Lung (tissue), 12 donors: Measurements from ENCODE around the gene STX4. TPM values are rescaled to one million over a fixed set of nuclear protein-coding genes. Genes with fewer than 3 reads are reported as not detected.

Source experiments
- ATAC-seq: fragments of 200-7000 bp; cut with Tn5 transposase; one replicate; pipeline ENCODE4 v1.9.1; 2020; ENCODE audit warnings: moderate number of reproducible peaks; ENCODE audit not compliant: insufficient read depth, low FRiP score
- DNase-seq, 3 donors: peaks; one replicate each; pipeline ENCODE4 v3.0.0-alpha.2; 2013 to 2017
- H3K27ac ChIP-seq, 2 donors: one replicate each; pipeline ENCODE4 v1.5.1; 2013; ENCODE audit warnings: mild to moderate bottlenecking in 2 of 2, moderate library complexity in 2 of 2, control low read depth in 1 of 2, inconsistent platforms in 1 of 2, low read depth in 1 of 2, low read length in 1 of 2
- H3K27me3 ChIP-seq, 3 donors: one replicate each; pipeline ENCODE4 v1.5.1; 2013; ENCODE audit warnings: low read length in 2 of 3; ENCODE audit not compliant: control insufficient read depth in 3 of 3, insufficient read depth in 3 of 3
- H3K36me3 ChIP-seq, 4 donors: one replicate each; pipeline ENCODE4 v1.5.1; 2013; ENCODE audit warnings: low read length in 4 of 4, mild to moderate bottlenecking in 1 of 4, moderate library complexity in 1 of 4; ENCODE audit not compliant: control insufficient read depth in 4 of 4, insufficient read depth in 4 of 4
- H3K4me1 ChIP-seq, 5 donors: one replicate each; pipeline ENCODE4 v1.5.1; 2013; ENCODE audit warnings: low read length in 5 of 5, mild to moderate bottlenecking in 2 of 5, moderate library complexity in 1 of 5; ENCODE audit not compliant: control insufficient read depth in 5 of 5, insufficient read depth in 5 of 5
- H3K4me3 ChIP-seq: one replicate; pipeline ENCODE4 v1.5.1; 2013; ENCODE audit warnings: mild to moderate bottlenecking, control low read depth, moderate library complexity
- H3K9ac ChIP-seq, 2 donors: one replicate each; pipeline ENCODE4 v1.5.1; 2013; ENCODE audit warnings: low read length in 2 of 2, control low read depth in 1 of 2; ENCODE audit not compliant: insufficient read depth in 1 of 2
- H3K9me3 ChIP-seq, 4 donors: one replicate each; pipeline ENCODE4 v1.5.1; 2013; ENCODE audit warnings: low read length in 3 of 4, mild to moderate bottlenecking in 1 of 4, moderate library complexity in 1 of 4; ENCODE audit not compliant: control insufficient read depth in 4 of 4, insufficient read depth in 3 of 4
- CTCF ChIP-seq: IDR thresholded peaks from 2 replicates; pipeline ENCODE4 v1.5.1; 2012; ENCODE audit warnings: mild to moderate bottlenecking; ENCODE audit errors: control extremely low read depth, extremely low read depth
- WGBS, 2 donors: extraction: QIAGEN DNeasy Blood & Tissue Kit; methylation state at CpG; one replicate each; pipeline ENCODE4 v1.1.7; 2013; 5-methylcytosine and 5-hydroxymethylcytosine counted together
- polyA plus RNA-seq, 2 donors: library from polyadenylated mRNA; stranded (reverse); fragments of 200-250 nt; gene quantifications; one replicate each; pipeline ENCODE4 v1.2.1, GENCODE V29; 2013
- total RNA-seq, 2 donors: library from RNA; depleted of rRNA in 1 of 2; stranded (reverse); fragments of >200 nt in 1 of 2; gene quantifications; one replicate each; pipeline ENCODE4 v1.2.1, GENCODE V29; 2014 to 2021
- donor health status: control.
- donor health status: control.
- donor health status: Bipolar disorder and iron deficiency.
- donor health status: healthy.
- donor health status: DM: yes; HTN: yes; CAD: no.

Gene STX4
- total and polyA plus RNA-seq, 4 donors, result 41.6 to 98.3 (median 85.7) TPM

GRCh38 chr16:30991052-30991451 is 42.3 kb upstream of the STX4 start:
- peaks cover 0 to 2% (median 0%) of the 10 kb centered on the region in 4 donors for H3K36me3 ChIP-seq
- DNase-seq, result no peak
- H3K9me3 ChIP-seq, result no peaks in the 10 kb centered on the region
- no peak overlapping the region for H3K4me3 ChIP-seq
- no peak for ATAC-seq
- H3K4me1 ChIP-seq, result peaks cover 0 to under 1% (median 0%) of the 10 kb centered on the region in 5 donors
- no peak overlapping the region for H3K27ac ChIP-seq
- 78 to 87% methylated on average over 8 of the region's 8 CpGs for WGBS, 2 donors
- peaks cover 0 to 6% (median under 1%) of the 10 kb centered on the region in 3 donors for H3K27me3 ChIP-seq
- no peak for TF ChIP-seq CTCF
- H3K9ac ChIP-seq, result no peak overlapping the region

DNA sequence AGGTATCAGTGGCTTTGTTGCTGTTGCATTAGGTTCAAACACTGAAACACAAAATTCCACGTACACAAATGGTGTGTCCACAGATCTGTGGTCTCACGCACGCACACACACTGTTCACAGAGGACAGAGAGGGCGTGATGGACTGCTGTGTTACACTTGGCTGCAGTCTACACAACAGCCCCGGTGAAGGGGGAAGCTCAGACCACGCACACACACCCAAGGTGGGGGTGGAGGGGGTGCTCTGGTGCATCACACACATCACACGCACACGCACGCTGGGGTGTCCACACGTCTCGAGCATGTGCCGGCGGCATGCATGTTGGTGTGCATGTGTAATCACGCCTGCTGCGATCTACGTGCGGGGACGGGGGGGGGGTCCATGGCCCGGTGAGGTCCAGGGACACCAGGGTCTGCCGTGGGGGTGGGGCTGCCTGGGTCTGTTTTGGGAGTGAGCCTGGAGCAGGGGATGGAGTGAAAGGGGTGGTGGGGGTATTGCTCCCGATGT is 41.0 kb upstream of the STX4 start:
- no peak for DNase-seq
- 81 to 83% methylated on average over 21 of the region's 21 CpGs for WGBS, 2 donors
- Histone ChIP-seq H3K4me1 (peaks cover 0 to 5% (median under 1%) of the 10 kb centered on the region in 5 donors), H3K4me3 (no peak overlapping the region), H3K9ac (no peak overlapping the region), H3K27ac (no peak overlapping the region), H3K27me3 (peaks cover 0 to 16% (median 6%) of the 10 kb centered on the region in 3 donors), H3K9me3 (no peaks in the 10 kb centered on the region), H3K36me3 (no peaks in the 10 kb centered on the region)
- ATAC-seq, result no peak
- TF ChIP-seq CTCF, result no peak

- Histone ChIP-seq H3K27ac (no peak overlapping the region), H3K36me3 (no peaks in the 10 kb centered on the region), H3K9ac (no peak overlapping the region), H3K4me1 (peaks cover 0 to 5% (median 4%) of the 10 kb centered on the region in 5 donors), H3K9me3 (no peaks in the 10 kb centered on the region), H3K4me3 (no peak overlapping the region), H3K27me3 (peaks cover 0 to 18% (median 6%) of the 10 kb centered on the region in 3 donors)
- TF ChIP-seq CTCF, result no peak
- 66 to 68% methylated on average over 29 of the region's 29 CpGs for WGBS, 2 donors
- ATAC-seq, result no peak
- DNase-seq, result no peak
These were observed 40.2 kb upstream of the STX4 start for GRCh38 chr16:30992931-30993816.
